Measurements from ENCODE around the gene MKX.

Gene MKX

GRCh38 chr10:27745732-27746396 lies at the start of gene MKX:
Gene MKX, minus strand, starts transcription at chr10:27745819. Its CDS starts 2,404 bp downstream, at chr10:27743415.
- DNase-seq (ENCODE audit: low spot score) = peak; percentile 81

- DNase-seq (ENCODE audit: low spot score) = no peak
These were observed 48.5 kb upstream of the MKX start for GRCh38 chr10:27794157-27794556.

GRCh38 chr10:27792216-27792615 lies 46.6 kb upstream of the MKX start:
- DNase-seq (ENCODE audit: low spot score) = no peak

GRCh38 chr10:27784272-27784671 lies 38.7 kb upstream of the MKX start:
- DNase-seq (ENCODE audit: low spot score) = no peak

- DNase-seq (ENCODE audit: low spot score) = peak; percentile 62
These were observed 38.0 kb upstream of the MKX start for GRCh38 chr10:27783660-27784059.

GRCh38 chr10:27779462-27780015 lies 33.9 kb upstream of the MKX start:
- peak; percentile 25 for DNase-seq (ENCODE audit: low spot score)

- peak; percentile 10 for DNase-seq (ENCODE audit: low spot score)
These were observed 29.2 kb upstream of the MKX start for GRCh38 chr10:27774831-27775230.

GRCh38 chr10:27771231-27771630 lies 25.6 kb upstream of the MKX start:
- DNase-seq (ENCODE audit: low spot score) = no peak

GRCh38 chr10:27770181-27770580 lies 24.6 kb upstream of the MKX start:
- no peak for DNase-seq (ENCODE audit: low spot score)

GRCh38 chr10:27760867-27761266 lies 15.2 kb upstream of the MKX start:
- DNase-seq (ENCODE audit: low spot score) = no peak

- no peak for DNase-seq (ENCODE audit: low spot score)
These were observed 14.1 kb upstream of the MKX start for GRCh38 chr10:27759483-27760272.

- DNase-seq (ENCODE audit: low spot score) = no peak
These were observed 7.1 kb upstream of the MKX start for GRCh38 chr10:27752673-27753237.

GRCh38 chr10:27748601-27749000 lies 3.0 kb upstream of the MKX start:
- DNase-seq (ENCODE audit: low spot score) = no peak

GRCh38 chr10:27747096-27747451 lies 1.5 kb upstream of the MKX start:
- no peak for DNase-seq (ENCODE audit: low spot score)

- DNase-seq (ENCODE audit: low spot score) = no peak
These were observed 927 bp upstream of the MKX start for GRCh38 chr10:27746397-27747095.

- peak; percentile 24 for DNase-seq (ENCODE audit: low spot score)
These were observed 552 bp downstream of the MKX start for GRCh38 chr10:27744802-27745731.

GRCh38 chr10:27743877-27744801 lies 1.5 kb downstream of the MKX start:
- peak; percentile 76 for DNase-seq (ENCODE audit: low spot score)

- peak; percentile 36 for DNase-seq (ENCODE audit: low spot score)
These were observed 2.4 kb downstream of the MKX start for GRCh38 chr10:27743012-27743876.

Measured in AG20443 (cell line).